Activated CD8-positive, alpha-beta memory T cell treated with anti-CD3 and anti-CD28 coated beads for 1 hour (primary cell): ENCODE data around the gene GMCL1.

Experiments
- DNase-seq, 2 donors: peaks; one replicate each; pipeline ENCODE4 v3.0.0-alpha.2; 2020; ENCODE audit warnings: low read depth in 1 of 2; ENCODE audit errors: extremely low read depth in 1 of 2

The GMCL1 gene

DNA sequence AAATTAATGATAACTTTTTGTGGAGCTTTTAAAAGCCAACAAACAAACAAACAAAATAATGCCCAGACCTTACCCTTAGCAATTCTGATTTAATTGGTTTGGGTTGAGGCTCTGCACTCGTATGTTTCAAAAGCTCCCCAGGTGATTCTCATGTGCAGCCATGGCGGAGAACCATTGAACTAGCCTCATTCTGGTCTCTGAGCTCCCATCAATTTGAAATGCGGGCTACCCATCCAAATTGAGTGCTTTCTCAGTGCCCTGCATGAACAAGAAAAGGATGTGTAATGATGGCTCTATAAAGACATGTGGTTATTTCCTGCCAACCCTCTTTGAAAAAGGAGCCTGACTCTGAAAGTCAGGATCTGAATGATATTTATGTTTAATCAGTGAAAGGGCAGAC is 93.7 kb downstream of the GMCL1 start:
- DNase-seq = no peak

DNA sequence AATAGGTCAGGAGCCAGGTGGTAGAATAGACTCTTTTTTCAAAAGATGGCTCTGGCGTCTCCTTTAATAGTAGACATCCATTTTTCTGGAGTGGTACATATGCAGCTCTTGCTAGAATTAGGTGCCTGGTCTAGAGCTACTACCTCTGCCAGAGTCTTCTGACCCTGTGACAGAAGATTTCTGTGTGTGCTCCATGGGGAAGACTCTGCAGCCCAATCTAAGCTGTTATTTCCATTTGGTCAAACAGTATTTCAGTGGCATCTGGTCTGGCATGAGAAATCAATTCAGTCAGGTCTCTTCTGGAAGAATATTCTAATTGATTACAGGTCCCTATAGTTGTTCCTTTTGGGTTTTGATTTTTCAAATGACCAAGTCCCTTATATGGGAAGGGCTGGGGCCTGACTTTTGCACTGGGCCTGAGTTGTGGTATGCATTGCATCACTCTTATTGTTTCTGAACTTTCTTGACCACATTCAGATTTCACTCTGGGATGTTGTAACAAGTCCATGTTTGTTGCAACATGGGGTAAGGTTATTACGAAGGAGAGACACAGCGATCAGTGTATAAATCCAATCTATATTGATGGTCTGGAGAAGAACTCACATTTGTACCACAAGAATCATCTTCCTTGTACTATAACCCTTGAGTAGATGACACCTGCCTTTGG is 97.5 kb downstream of the GMCL1 start:
- DNase-seq = no peak
